ENCODE data around the gene RNU7-1. TPM values are rescaled to one million over a fixed set of nuclear protein-coding genes. Genes with fewer than 3 reads are reported as not detected.

The RNU7-1 gene
- total RNA-seq, 1 donor from 2014 or later = not detected

- H3K27ac Mint-ChIP-seq = no peak overlapping the region
- no peak overlapping the region for H3K4me3 Mint-ChIP-seq
- intact Hi-C loops (cut with micrococcal nuclease) = no loop called here
- no peak for TF ChIP-seq CTCF (IDR thresholded peaks at IDR 0.05)
- ATAC-seq (ENCODE audit: low read depth) = no peak
- H3K9me3 Mint-ChIP-seq = no peaks in the 10 kb centered on the region
- H3K27me3 Mint-ChIP-seq = no peaks in the 10 kb centered on the region
- no peaks in the 10 kb centered on the region for H3K4me1 Mint-ChIP-seq
- CTCF ChIA-PET = no interaction called here
- no peak for DNase-seq
- peaks cover 69% of the 10 kb centered on the region for H3K36me3 Mint-ChIP-seq (ENCODE audit: low read depth)
- POLR2A ChIA-PET = no interaction called here
Measured at GRCh38 chr12:6980740-6981139, 37.1 kb downstream of the RNU7-1 start.

- no peaks in the 10 kb centered on the region for H3K9me3 Mint-ChIP-seq
- ATAC-seq (ENCODE audit: low read depth) = no peak
- no peak for DNase-seq
- POLR2A ChIA-PET = no interaction called here
- TF ChIP-seq CTCF (IDR thresholded peaks at IDR 0.05) = no peak
- no peak overlapping the region for H3K27ac Mint-ChIP-seq
- no peak overlapping the region for H3K4me3 Mint-ChIP-seq
- peaks cover 64% of the 10 kb centered on the region for H3K36me3 Mint-ChIP-seq (ENCODE audit: low read depth)
- CTCF ChIA-PET = no interaction called here
- no peaks in the 10 kb centered on the region for H3K4me1 Mint-ChIP-seq
- intact Hi-C loops (cut with micrococcal nuclease) = no loop called here
- no peaks in the 10 kb centered on the region for H3K27me3 Mint-ChIP-seq
Measured at GRCh38 chr12:6981152-6982052, 37.8 kb downstream of the RNU7-1 start.

GRCh38 chr12:6982532-6982931 is 38.9 kb downstream of the RNU7-1 start:
- H3K27me3 Mint-ChIP-seq = no peaks in the 10 kb centered on the region
- H3K4me3 Mint-ChIP-seq = no peak overlapping the region
- POLR2A ChIA-PET = interaction anchor here (0.7 kb wide), 1 partner anchor 18 kb away, joined by 3 read pairs; no protein-coding TSS in a partner anchor
- no peak overlapping the region for H3K27ac Mint-ChIP-seq
- H3K4me1 Mint-ChIP-seq = no peaks in the 10 kb centered on the region
- TF ChIP-seq CTCF (IDR thresholded peaks at IDR 0.05) = no peak
- peaks cover 58% of the 10 kb centered on the region for H3K36me3 Mint-ChIP-seq (ENCODE audit: low read depth)
- CTCF ChIA-PET = interaction anchor here (0.7 kb wide), 1 partner anchor 113 kb away, joined by 3 read pairs; no protein-coding TSS in a partner anchor
- ATAC-seq (ENCODE audit: low read depth) (no peak), DNase-seq (no peak)
- H3K9me3 Mint-ChIP-seq = no peaks in the 10 kb centered on the region
- intact Hi-C loops (cut with micrococcal nuclease) = no loop called here

GRCh38 chr12:6987956-6988553 is 44.4 kb downstream of the RNU7-1 start:
- intact Hi-C loops (cut with micrococcal nuclease) = no loop called here
- Mint-ChIP-seq H3K4me1 (no peaks in the 10 kb centered on the region), H3K36me3 (ENCODE audit: low read depth) (peaks cover 34% of the 10 kb centered on the region), H3K4me3 (no peak overlapping the region), H3K9me3 (no peaks in the 10 kb centered on the region), H3K27me3 (no peaks in the 10 kb centered on the region), H3K27ac (no peak overlapping the region)
- CTCF ChIA-PET = no interaction called here
- POLR2A ChIA-PET = interaction anchor here (1.0 kb wide), 1 partner anchor 50 kb away, joined by 4 read pairs; no protein-coding TSS in a partner anchor
- no peak for DNase-seq
- no peak for TF ChIP-seq CTCF (IDR thresholded peaks at IDR 0.05)
- ATAC-seq (ENCODE audit: low read depth) = no peak

Other genes starting within 250 kb of the RNU7-1 start
- 0.24 and 0.40 TPM in 2 replicates for gene PIANP, start 243.0 kb upstream of the RNU7-1 start, total RNA-seq
- gene COPS7A, start 219.8 kb upstream of the RNU7-1 start, total RNA-seq = 28.1 and 35.8 TPM in 2 replicates
- 102 and 105 TPM in 2 replicates for gene MLF2, start 190.7 kb upstream of the RNU7-1 start, total RNA-seq
- 4.8 and 6.4 TPM in 2 replicates for gene PTMS, start 177.5 kb upstream of the RNU7-1 start, total RNA-seq
- gene LAG3, start 171.3 kb upstream of the RNU7-1 start, total RNA-seq = 0.12 TPM in 1 of 2 replicates, not detected in the other
- 0.22 and 0.32 TPM in 2 replicates for gene CD4, start 154.3 kb upstream of the RNU7-1 start, total RNA-seq
- not detected in 2 replicates for gene GPR162, start 122.0 kb upstream of the RNU7-1 start, total RNA-seq
- gene P3H3, start 115.4 kb upstream of the RNU7-1 start, total RNA-seq = not detected in 2 replicates
- 0.51 and 0.60 TPM in 2 replicates for gene GNB3, start 102.9 kb upstream of the RNU7-1 start, total RNA-seq
- 1.2 and 1.6 TPM in 2 replicates for gene CDCA3, start 92.5 kb upstream of the RNU7-1 start, total RNA-seq
- gene USP5, start 91.7 kb upstream of the RNU7-1 start, total RNA-seq = 108 and 110 TPM in 2 replicates
- 306 and 318 TPM in 2 replicates for gene TPI1, start 76.3 kb upstream of the RNU7-1 start, total RNA-seq
- gene SPSB2, start 70.5 kb upstream of the RNU7-1 start, total RNA-seq = 14.4 and 16.2 TPM in 2 replicates
- 7.7 and 8.8 TPM in 2 replicates for gene LRRC23, start 39.0 kb upstream of the RNU7-1 start, total RNA-seq
- 20.9 and 31.0 TPM in 2 replicates for gene ENO2, start 29.2 kb upstream of the RNU7-1 start, total RNA-seq
- gene ATN1, start 15.9 kb upstream of the RNU7-1 start, total RNA-seq = 42.8 and 50.9 TPM in 2 replicates
- 54.8 and 63.4 TPM in 2 replicates for gene C12orf57, start 206 bp downstream of the RNU7-1 start, total RNA-seq
- gene PTPN6, start 7.5 kb downstream of the RNU7-1 start, total RNA-seq = 371 and 393 TPM in 2 replicates
- 240 and 255 TPM in 2 replicates for gene PHB2, start 26.8 kb downstream of the RNU7-1 start, total RNA-seq
- 89.2 and 91.1 TPM in 2 replicates for gene EMG1, start 27.1 kb downstream of the RNU7-1 start, total RNA-seq
- 19.3 and 21.3 TPM in 2 replicates for gene LPCAT3, start 74.7 kb downstream of the RNU7-1 start, total RNA-seq
- 0.71 and 1.6 TPM in 2 replicates for gene C1S, start 116.9 kb downstream of the RNU7-1 start, total RNA-seq
- 0.54 and 0.78 TPM in 2 replicates for gene C1R, start 148.6 kb downstream of the RNU7-1 start, total RNA-seq
- gene C1RL, start 165.4 kb downstream of the RNU7-1 start, total RNA-seq = 13.5 and 19.2 TPM in 2 replicates
- 0.44 TPM in 1 of 2 replicates, not detected in the other for gene RBP5, start 185.1 kb downstream of the RNU7-1 start, total RNA-seq
- gene CLSTN3, start 186.6 kb downstream of the RNU7-1 start, total RNA-seq = 14.1 and 14.8 TPM in 2 replicates
- gene PEX5, start 245.9 kb downstream of the RNU7-1 start, total RNA-seq = 24.9 and 26.8 TPM in 2 replicates